ENCODE measurements around the gene MS4A8.
"Not testable (repeated sequence)": the region's sequence is repeated elsewhere in the genome, so short reads cannot be mapped to it uniquely, and the experiment has no call there.

GRCh38 chr11:60759438-60760225 is 60.2 kb downstream of the MS4A8 start:
- not testable (repeated sequence) for TF ChIP-seq CTCF, POLR2A (IDR thresholded peaks at IDR 0.05)

Data from esophagus squamous epithelium (tissue), 4 donors.